ENCODE results near the gene PLAAT1.

Gene PLAAT1

DNA sequence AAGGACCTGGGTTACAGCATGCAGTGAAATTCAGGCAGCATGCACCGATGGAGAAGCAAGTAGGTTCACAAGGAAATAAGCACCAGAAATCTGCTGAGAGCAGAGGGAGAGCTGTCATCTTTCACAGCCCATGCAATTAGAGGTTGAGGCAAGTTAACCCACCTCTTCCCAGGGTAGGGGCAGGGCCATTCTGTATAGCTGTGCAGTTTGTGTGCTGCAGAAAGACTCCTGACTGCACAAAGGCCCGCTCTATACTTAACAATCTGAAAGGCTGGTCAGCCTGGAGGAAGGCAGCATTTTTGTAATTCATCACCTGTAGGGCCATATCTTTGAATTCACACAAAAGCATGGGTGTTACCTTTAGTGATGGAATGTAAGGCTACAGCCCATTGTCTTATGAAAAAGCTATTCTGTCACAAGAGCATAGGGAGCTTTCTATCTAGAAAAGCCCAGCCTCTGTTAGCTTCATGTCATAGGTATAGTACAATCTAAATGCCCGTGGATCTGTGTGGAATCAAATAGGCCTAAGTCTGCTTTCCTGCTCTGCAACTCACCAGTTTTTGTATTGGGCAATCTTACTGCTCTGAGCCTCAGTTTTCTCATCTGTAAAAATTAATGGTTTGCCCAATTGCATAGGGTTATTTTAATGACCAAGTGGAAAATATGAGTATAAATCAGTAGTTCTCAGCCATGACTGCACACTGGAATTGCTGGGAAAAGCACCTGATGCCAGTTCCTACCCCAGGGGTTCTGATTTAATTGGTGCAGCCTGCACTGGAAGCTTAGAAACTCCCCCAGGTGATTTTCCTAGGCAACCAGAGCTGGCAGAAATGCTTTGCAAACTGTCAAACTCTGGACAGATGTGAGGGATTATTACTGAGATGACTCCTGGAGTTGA is 72.3 kb downstream of the PLAAT1 start:
- DNase-seq (ENCODE audit: low read depth, low spot score): no peak
- no peak overlapping the region for H3K4me3 ChIP-seq
- H3K9me3 ChIP-seq (ENCODE audit: low read depth, low read length): no peaks in the 10 kb centered on the region
- no peak overlapping the region for H3K9ac ChIP-seq (ENCODE audit: insufficient read length)
- no peaks in the 10 kb centered on the region for H3K36me3 ChIP-seq (ENCODE audit: insufficient read depth, low read length)
- TF ChIP-seq POLR2AphosphoS5 (IDR thresholded peaks at IDR 0.05; ENCODE audit: borderline replicate concordance, low read depth, low read length) (no peak), EZH2 (IDR thresholded peaks at IDR 0.05) (no peak), FOXP2 (optimal IDR thresholded peaks at IDR 0.05; ENCODE audit: control extremely low read depth, extremely low read length, insufficient read depth) (no peak)
- no peak overlapping the region for H3K27ac ChIP-seq

DNA sequence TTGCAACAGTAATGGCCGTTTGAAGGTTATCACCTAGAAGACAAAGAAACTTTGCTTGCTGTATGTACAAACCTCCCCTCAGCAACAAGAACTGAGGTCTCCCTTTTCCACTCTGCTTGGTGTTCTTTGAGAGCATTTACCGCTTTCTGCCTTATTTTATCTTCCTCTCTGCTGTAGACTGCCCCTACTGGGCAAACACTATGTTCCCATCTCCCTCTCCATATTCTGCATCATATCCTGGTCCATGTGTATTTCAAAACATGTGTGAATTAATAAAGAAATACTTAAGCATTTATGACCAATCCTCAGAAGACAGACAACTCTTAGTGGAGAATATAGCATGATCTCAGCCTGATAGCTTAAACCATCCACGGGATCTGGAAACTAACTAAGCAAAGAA is 73.1 kb downstream of the PLAAT1 start:
- TF ChIP-seq POLR2AphosphoS5 (IDR thresholded peaks at IDR 0.05; ENCODE audit: borderline replicate concordance, low read depth, low read length) (no peak), EZH2 (IDR thresholded peaks at IDR 0.05) (no peak), FOXP2 (optimal IDR thresholded peaks at IDR 0.05; ENCODE audit: control extremely low read depth, extremely low read length, insufficient read depth) (no peak)

DNA sequence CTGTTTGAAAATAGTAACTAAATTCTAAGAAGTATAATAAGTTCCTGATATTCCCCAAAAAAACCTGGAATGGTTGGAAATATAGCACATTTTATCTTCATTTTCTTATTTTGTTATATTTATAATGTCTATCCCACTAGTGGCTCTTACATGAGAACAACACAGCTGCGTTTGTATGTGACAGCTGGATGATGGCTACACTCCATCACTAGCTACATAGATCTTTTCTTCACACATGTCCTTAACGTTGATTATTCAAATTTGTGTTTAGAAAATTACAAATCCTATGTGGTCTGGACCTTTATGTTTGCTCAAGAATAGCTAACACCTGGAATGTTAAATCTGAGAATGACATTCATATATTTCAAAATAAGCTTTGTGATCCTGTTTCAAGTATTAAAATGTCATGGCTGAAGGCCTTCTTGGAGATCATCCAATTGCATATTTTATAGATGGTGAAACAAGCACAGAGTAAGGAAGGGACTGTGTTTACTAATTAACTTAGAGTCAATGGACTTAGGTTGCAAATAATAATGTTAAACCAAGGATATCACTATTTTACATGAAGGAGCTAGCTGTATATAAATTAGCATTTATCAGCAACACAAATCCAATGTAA is 76.8 kb downstream of the PLAAT1 start:
- Histone ChIP-seq H3K4me3 (no peak overlapping the region), H3K36me3 (ENCODE audit: insufficient read depth, low read length) (no peaks in the 10 kb centered on the region), H3K27ac (no peak overlapping the region), H3K9me3 (ENCODE audit: low read depth, low read length) (no peaks in the 10 kb centered on the region), H3K9ac (ENCODE audit: insufficient read length) (no peak overlapping the region)
- DNase-seq (ENCODE audit: low read depth, low spot score): no peak
- TF ChIP-seq EZH2 (IDR thresholded peaks at IDR 0.05) (no peak), POLR2AphosphoS5 (IDR thresholded peaks at IDR 0.05; ENCODE audit: borderline replicate concordance, low read depth, low read length) (no peak), FOXP2 (optimal IDR thresholded peaks at IDR 0.05; ENCODE audit: control extremely low read depth, extremely low read length, insufficient read depth) (no peak)

More for the DNA sequence above, 73.1 kb downstream of the PLAAT1 start:
- DNase-seq (ENCODE audit: low read depth, low spot score): no peak
- H3K27ac ChIP-seq: no peak overlapping the region
- H3K9ac ChIP-seq (ENCODE audit: insufficient read length): no peak overlapping the region
- H3K4me3 ChIP-seq: no peak overlapping the region
- no peaks in the 10 kb centered on the region for H3K9me3 ChIP-seq (ENCODE audit: low read depth, low read length)
- no peaks in the 10 kb centered on the region for H3K36me3 ChIP-seq (ENCODE audit: insufficient read depth, low read length)
